Heart left ventricle (tissue), 16 donors: Measurements from ENCODE around the gene CLMP. TPM values are rescaled to one million over a fixed set of nuclear protein-coding genes. Genes with fewer than 3 reads are reported as not detected.
A peak's percentile ranks its signal among the peaks of the same experiment; 100 is the strongest.
"Not testable (repeated sequence)": the region's sequence is repeated elsewhere in the genome, so short reads cannot be mapped to it uniquely, and the experiment has no call there.

Experiments
- ATAC-seq, 4 donors: fragments of 200-7000 bp; cut with Tn5 transposase; one replicate each; pipeline ENCODE4 v1.9.1; 2020 to 2022; ENCODE audit warnings: moderate library complexity in 4 of 4, mild to moderate bottlenecking in 3 of 4, moderate number of reproducible peaks in 1 of 4
- DNase-seq, 5 donors: peaks; one replicate each; pipeline ENCODE4 v3.0.0-alpha.2; 2020
- H3K27ac ChIP-seq, 12 donors: fragments of 200-600 bp; sonication (generic) in 4 of 12; one replicate each; pipeline versions ENCODE4 v1.5.0 to v1.8.0; 2016 to 2022; ENCODE audit warnings: mild to moderate bottlenecking in 2 of 12
- H3K27me3 ChIP-seq, 9 donors: fragments of 200-600 bp; sonication (generic) in 2 of 9; one replicate each; pipeline versions ENCODE4 v1.5.1 to v1.8.0; 2016 to 2022; ENCODE audit warnings: mild to moderate bottlenecking in 3 of 9
- H3K36me3 ChIP-seq, 9 donors: fragments of 200-600 bp; sonication (generic) in 2 of 9; one replicate each; pipeline versions ENCODE4 v1.5.0 to v1.8.0; 2018 to 2022; ENCODE audit warnings: mild to moderate bottlenecking in 2 of 9
- H3K4me1 ChIP-seq, 12 donors: fragments of 200-600 bp; sonication (generic) in 4 of 12; one replicate each; pipeline versions ENCODE4 v1.5.0 to v1.8.0; 2016 to 2022; ENCODE audit warnings: mild to moderate bottlenecking in 3 of 12
- H3K4me3 ChIP-seq, 12 donors: fragments of 200-600 bp; sonication (generic) in 4 of 12; one replicate each; pipeline versions ENCODE4 v1.5.0 to v1.8.0; 2017 to 2022; ENCODE audit warnings: mild to moderate bottlenecking in 9 of 12, moderate library complexity in 4 of 12
- H3K9me3 ChIP-seq, 12 donors: fragments of 200-600 bp; sonication (generic) in 4 of 12; one replicate each; pipeline versions ENCODE4 v1.5.0 to v1.8.0; 2016 to 2022; ENCODE audit warnings: mild to moderate bottlenecking in 1 of 12
- CTCF ChIP-seq, 12 donors: fragments of 200-600 bp; sonication (generic) in 4 of 12; IDR thresholded peaks; one replicate each; pipeline versions ENCODE4 v1.5.0 to v1.8.0; 2018 to 2022; ENCODE audit warnings: antibody characterized with exemption in 12 of 12, mild to moderate bottlenecking in 5 of 12
- POLR2A ChIP-seq, 2 donors: fragments of 450-650 bp; IDR thresholded peaks; one replicate each; pipeline ENCODE4 v1.6.1; 2017; ENCODE audit warnings: antibody characterized with exemption in 2 of 2, mild to moderate bottlenecking in 2 of 2, moderate library complexity in 2 of 2
- WGBS, 4 donors: extraction: QIAGEN DNeasy Blood & Tissue Kit in 2 of 4; methylation state at CpG; one replicate each; pipeline versions ENCODE4 v1.1.5 to v1.1.7; 2013 to 2018; 5-methylcytosine and 5-hydroxymethylcytosine counted together
- intact Hi-C, 10 donors: fragments of 100-400 bp; cut with DNase I; formaldehyde crosslinking; loops; one replicate each; pipeline versions ENCODE4 v1.11.1 to v1.14.2; 2022
- polyA plus RNA-seq, 2 donors: library from polyadenylated mRNA; stranded (reverse); fragments of 200-250 nt; gene quantifications; one replicate each; pipeline ENCODE4 v1.2.3, GENCODE V29; 2013
- total RNA-seq, 9 donors: library from RNA; depleted of rRNA in 2 of 9; stranded (reverse); fragments of >200 nt in 2 of 9; fragmentation: NEBNext Ultra II Directional in 3 of 9; extraction: Animal tissue kit (Norgen Biotek cat#: 25700) in 3 of 9; gene quantifications; one replicate each; pipeline versions ENCODE4 v1.1.0 to v1.2.4, GENCODE V29; 2016 to 2023
- donor health status: ischemic (EF 13 %, LVEDD 7.1; RV severe dilation, severe dysfunction).
- donor health status: healthy with polysubstance abuse.
- donor health status: DM: no; HTN: yes; CAD: no.
- donor health status: DM: no; HTN: no; CAD: no.
- donor health status: ischemic (EF 25% LVEDD 6.9; RV normal size, moderate dysfunction).
- donor health status: ischemic (EF 25% LVEDD 5.7; RV mildly dilated, moderate dysfunction).
- donor health status: healthy.
- donor health status: DM: yes; HTN: yes; CAD: no.
- donor health status: ischemic (EF 35%, LVEDD 5.7; RV mildly dilated, moderate dysfunction).
- donor health status: nonischemic (EF 11% LVEDD 7.7; RV severe dilation, severe dysfunction).
- donor health status: DM: yes; HTN: yes; CAD: no.
- donor health status: PGD.
- donor health status: ischemic (EF 29% LVEDD 5.4; RV normal size, mild dysfunction).
- donor health status: nonischemic (EF 23%, LVEDD 6.1; RV moderate dilation, normal function).

CLMP gene
- total and polyA plus RNA-seq, 11 donors: 1.9 to 18.4 (median 5.8) TPM

- no peak for TF ChIP-seq CTCF (IDR thresholded peaks at IDR 0.05)
- TF ChIP-seq POLR2A (IDR thresholded peaks at IDR 0.05): no peak
- H3K4me3 ChIP-seq: no peak overlapping the region
- no peaks in the 10 kb centered on the region for H3K36me3 ChIP-seq
- H3K9me3 ChIP-seq: no peaks in the 10 kb centered on the region
- no peak for ATAC-seq
- peaks cover 0 to 33% (median 0%) of the 10 kb centered on the region in 9 donors for H3K27me3 ChIP-seq
- 58 to 69% (median 64%) methylated on average over 11 of the region's 11 CpGs for WGBS, 4 donors
- peaks cover 0 to 3% (median 0%) of the 10 kb centered on the region in 12 donors for H3K4me1 ChIP-seq
- no peak for DNase-seq
- intact Hi-C loops: no loop called here
- peak overlapping the region in 1 of 12 donors; percentile 6 for H3K27ac ChIP-seq
Observed at GRCh38 chr11:123211149-123211852, 16.3 kb upstream of the CLMP start.

GRCh38 chr11:123209591-123209990 lies 14.5 kb upstream of the CLMP start:
- Histone ChIP-seq H3K9me3 (no peaks in the 10 kb centered on the region), H3K36me3 (no peaks in the 10 kb centered on the region), H3K27ac (peak overlapping the region in 1 of 12 donors; percentile 62), H3K27me3 (peaks cover 0 to 26% (median 0%) of the 10 kb centered on the region in 9 donors), H3K4me1 (peaks cover 0 to 3% (median 0%) of the 10 kb centered on the region in 12 donors), H3K4me3 (no peak overlapping the region)
- ATAC-seq (no peak), DNase-seq (no peak)
- 78 to 88% (median 84%) methylated on average over 4 of the region's 4 CpGs for WGBS, 4 donors
- TF ChIP-seq CTCF (IDR thresholded peaks at IDR 0.05) (no peak), POLR2A (IDR thresholded peaks at IDR 0.05) (no peak)
- intact Hi-C loops: no loop called here

GRCh38 chr11:123206791-123207434 lies 11.9 kb upstream of the CLMP start:
- Histone ChIP-seq H3K4me3 (no peak overlapping the region), H3K36me3 (no peaks in the 10 kb centered on the region), H3K27me3 (peaks cover 0 to 13% (median 0%) of the 10 kb centered on the region in 9 donors), H3K27ac (peak overlapping the region in 3 of 12 donors; percentile 19 to 78 (median 56)), H3K9me3 (no peaks in the 10 kb centered on the region), H3K4me1 (peaks cover 0 to 12% (median 0%) of the 10 kb centered on the region in 12 donors)
- intact Hi-C loops: no loop called here
- DNase-seq: no peak
- 44 to 45% (median 44%) methylated on average over 10 of the region's 10 CpGs for WGBS, 4 donors
- ATAC-seq: peak in 1 of 4 donors; percentile 21
- TF ChIP-seq CTCF (IDR thresholded peaks at IDR 0.05) (no peak), POLR2A (IDR thresholded peaks at IDR 0.05) (no peak)

- H3K4me3 ChIP-seq, H3K36me3 ChIP-seq, H3K27me3 ChIP-seq, DNase-seq, H3K9me3 ChIP-seq, ATAC-seq, intact Hi-C loops: not testable (repeated sequence)
- Histone ChIP-seq H3K4me1 (peaks cover 0 to 12% (median 0%) of the 10 kb centered on the region in 12 donors), H3K27ac (peak overlapping the region in 2 of 12 donors; percentile 56 to 78)
- WGBS, 4 donors: 86 to 93% (median 89%) methylated on average over 7 of the region's 7 CpGs
Observed at GRCh38 chr11:123206055-123206454, 11.0 kb upstream of the CLMP start.
